Measurements from ENCODE around the gene C1GALT1. TPM values are rescaled to one million over a fixed set of nuclear protein-coding genes. Genes with fewer than 3 reads are reported as not detected.

C1GALT1 gene
- total RNA-seq, 1 experiment from 2014 or later = 81.5 TPM

DNA sequence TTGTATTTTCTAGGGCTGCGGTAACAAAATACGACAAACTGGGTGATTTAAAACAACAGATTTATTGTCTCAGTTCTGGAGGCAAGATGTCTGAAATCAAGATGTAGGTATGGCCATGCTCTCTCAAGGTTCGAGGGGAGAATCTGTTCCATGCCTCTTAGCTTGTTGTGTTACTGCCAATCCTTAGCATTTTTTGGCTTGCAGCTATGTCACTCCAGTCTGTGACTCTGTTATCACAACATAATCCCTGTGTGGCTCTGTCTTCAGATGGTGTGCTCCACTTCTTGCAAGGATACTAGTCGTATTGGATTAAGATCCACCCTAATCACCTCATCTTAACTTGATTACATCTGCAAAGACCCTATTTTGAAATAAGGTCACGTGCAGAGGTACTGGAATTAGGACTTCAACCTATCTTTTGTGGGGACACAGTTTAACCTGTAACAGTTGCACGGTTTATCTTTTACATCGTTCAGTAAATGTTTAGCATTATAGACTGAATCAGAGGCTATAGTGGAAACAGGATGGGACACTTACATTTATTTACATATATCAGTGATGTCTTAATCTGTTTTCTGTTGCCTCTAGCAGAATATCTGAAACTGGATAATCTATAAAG lies 3.1 kb downstream of the C1GALT1 start:
- H3K4me2 ChIP-seq (ENCODE audit: insufficient read depth, insufficient read length, low read length) = peak overlapping the region; percentile 26
- H3K4me3 Mint-ChIP-seq = peak overlapping the region; percentile 90 to 98

More for the DNA sequence above, 3.1 kb downstream of the C1GALT1 start:
- Mint-ChIP-seq H3K27ac (peak overlapping the region in 1 of 3 experiments; percentile 89; a peak in 3 of 7 replicates), H3K4me1 (peaks cover 21 to 27% of the 10 kb centered on the region in 2 experiments), H3K9me3 (peaks cover 0 to 2% of the 10 kb centered on the region in 2 experiments; a peak in 2 of 5 replicates), H3K36me3 (ENCODE audit: insufficient read depth in 1 of 3, low read depth in 3 of 3) (peaks cover under 1 to 22% (median 9%) of the 10 kb centered on the region in 3 experiments; a peak in 6 of 7 replicates), H3K27me3 (ENCODE audit: low read depth) (no peaks in the 10 kb centered on the region)
- Histone ChIP-seq H3K79me2 (ENCODE audit: insufficient read depth, low read length) (peaks cover 37% of the 10 kb centered on the region), H2BK5ac (ENCODE audit: insufficient read length, low read length) (no peak overlapping the region), H3K4ac (ENCODE audit: low read depth, low read length) (no peak overlapping the region), H3K56ac (ENCODE audit: insufficient read length, low read depth, low read length) (no peak overlapping the region), H4K5ac (ENCODE audit: insufficient read length, low read depth, low read length) (no peak overlapping the region), H2BK12ac (ENCODE audit: insufficient read length, low read depth, low read length) (no peak overlapping the region), H3K9me3 (ENCODE audit: control insufficient read depth, low read depth, low read length) (no peaks in the 10 kb centered on the region), H2AK5ac (ENCODE audit: insufficient read length, low read length) (no peak overlapping the region), H3K14ac (ENCODE audit: insufficient read depth, low read length) (no peak overlapping the region), H2BK15ac (ENCODE audit: low read depth, low read length) (no peak overlapping the region), H2AFZ (ENCODE audit: low read length) (no peak overlapping the region), H3K9ac (ENCODE audit: extremely low read depth, insufficient read length, low read length) (no peak overlapping the region), H3K23me2 (ENCODE audit: insufficient read length, low read depth, low read length, poor library complexity, severe bottlenecking) (peaks cover 7% of the 10 kb centered on the region), H3K18ac (ENCODE audit: insufficient read length, low read depth, low read length) (no peak overlapping the region), H3K79me1 (ENCODE audit: insufficient read depth, low read depth, low read length, poor library complexity, severe bottlenecking) (no peaks in the 10 kb centered on the region), H3K27me3 (ENCODE audit: insufficient read depth, low read length) (no peaks in the 10 kb centered on the region), H4K8ac (replicated peaks; ENCODE audit: insufficient read length, low read depth, low read length) (no peak overlapping the region), H4K91ac (ENCODE audit: insufficient read length, low read depth, low read length) (no peak overlapping the region), H2BK120ac (ENCODE audit: low read depth, low read length, poor library complexity, severe bottlenecking) (no peak overlapping the region), H3T11ph (ENCODE audit: low read length) (no peak overlapping the region), H4K20me1 (ENCODE audit: control insufficient read depth, insufficient read depth, insufficient read length) (no peaks in the 10 kb centered on the region), H3K27ac (ENCODE audit: insufficient read length, low read depth, low read length) (no peak overlapping the region), H2BK20ac (ENCODE audit: low read depth, low read length, poor library complexity, severe bottlenecking) (no peak overlapping the region), H3K4me1 (ENCODE audit: insufficient read depth, low read length) (peaks cover 7% of the 10 kb centered on the region; the same call in 1 of the 2 replicates), H3K23ac (ENCODE audit: insufficient read length, low read depth, low read length) (no peak overlapping the region)
- WGBS (ENCODE audit: extremely low coverage, insufficient read length, low lambda C conversion rate) = no CpG with 5 or more reads among the region's 7 CpGs
- DNase-seq = no peak
- TF ChIP-seq, protein P1, sequence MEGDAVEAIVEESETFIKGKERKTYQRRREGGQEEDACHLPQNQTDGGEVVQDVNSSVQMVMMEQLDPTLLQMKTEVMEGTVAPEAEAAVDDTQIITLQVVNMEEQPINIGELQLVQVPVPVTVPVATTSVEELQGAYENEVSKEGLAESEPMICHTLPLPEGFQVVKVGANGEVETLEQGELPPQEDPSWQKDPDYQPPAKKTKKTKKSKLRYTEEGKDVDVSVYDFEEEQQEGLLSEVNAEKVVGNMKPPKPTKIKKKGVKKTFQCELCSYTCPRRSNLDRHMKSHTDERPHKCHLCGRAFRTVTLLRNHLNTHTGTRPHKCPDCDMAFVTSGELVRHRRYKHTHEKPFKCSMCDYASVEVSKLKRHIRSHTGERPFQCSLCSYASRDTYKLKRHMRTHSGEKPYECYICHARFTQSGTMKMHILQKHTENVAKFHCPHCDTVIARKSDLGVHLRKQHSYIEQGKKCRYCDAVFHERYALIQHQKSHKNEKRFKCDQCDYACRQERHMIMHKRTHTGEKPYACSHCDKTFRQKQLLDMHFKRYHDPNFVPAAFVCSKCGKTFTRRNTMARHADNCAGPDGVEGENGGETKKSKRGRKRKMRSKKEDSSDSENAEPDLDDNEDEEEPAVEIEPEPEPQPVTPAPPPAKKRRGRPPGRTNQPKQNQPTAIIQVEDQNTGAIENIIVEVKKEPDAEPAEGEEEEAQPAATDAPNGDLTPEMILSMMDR (conservative IDR thresholded peaks at IDR 0.05) = no peak
